SK-N-SH (cell line): ENCODE measurements around the gene EIF4E1B. TPM values are rescaled to one million over a fixed set of nuclear protein-coding genes. Genes with fewer than 3 reads are reported as not detected.
A peak's percentile ranks its signal among the peaks of the same experiment; 100 is the strongest.

ENCODE experiments used
- CTCF ChIA-PET: fragments of 300-600, 350-600 bp; formaldehyde crosslinking; extraction: SDS; loops from one replicate; lab custom pipeline; 2021; lab: Yijun Ruan, JAX
- POLR2A ChIA-PET: fragments of 350-600 bp; sonication (Branson Sonifier 250); formaldehyde crosslinking; extraction: SDS; loops from one replicate; lab custom pipeline; 2020; ENCODE audit warnings: antibody characterized with exemption, inconsistent platforms; lab: Yijun Ruan, JAX
- DNase-seq: peaks from one replicate; pipeline ENCODE4 v3.0.0; 2012
- H2AFZ ChIP-seq: fragments of 200-600 bp; sonication (generic); 2 replicates; pipeline ENCODE4 v1.8.1; 2016; ENCODE audit warnings: antibody characterized with exemption, mild to moderate bottlenecking, low read depth
- H3F3A ChIP-seq: fragments of 200-600 bp; sonication (generic); replicated peaks from 2 replicates; pipeline ENCODE3; 2016; ENCODE audit warnings: antibody characterized with exemption, mild to moderate bottlenecking; ENCODE audit not compliant: insufficient read depth
- H3K27ac ChIP-seq, 2 experiments: fragments of 200-500 bp in 1 of 2; fragments of 200-600 bp in 1 of 2; sonication (Bioruptor generic) in 1 of 2; sonication (generic), shearing (Covaris generic) in 1 of 2; 2 replicates each; pipeline versions ENCODE4 v1.5.1 to v1.6.1; 2014 to 2016; ENCODE audit warnings: low read depth in 2 of 2, inconsistent platforms in 1 of 2, low read length in 1 of 2, mild to moderate bottlenecking in 1 of 2, mixed read lengths in 1 of 2
- H3K27me3 ChIP-seq: fragments of 200-600 bp; sonication (generic), shearing (Covaris generic); 2 replicates; pipeline ENCODE4 v1.6.1; 2016; ENCODE audit warnings: mixed run types; ENCODE audit not compliant: insufficient read depth
- H3K36me3 ChIP-seq, 2 experiments: fragments of 200-500 bp in 1 of 2; fragments of 200-600 bp in 1 of 2; sonication (Bioruptor generic) in 1 of 2; sonication (generic) in 1 of 2; replicated peaks in 1 of 2; 2 replicates each; pipeline versions ENCODE3 to v1.5.1; 2014 to 2016; ENCODE audit warnings: low read length in 1 of 2, mild to moderate bottlenecking in 1 of 2; ENCODE audit not compliant: insufficient read depth in 2 of 2, control insufficient read depth in 1 of 2
- H3K4me1 ChIP-seq, 2 experiments: fragments of 200-500 bp in 1 of 2; fragments of 200-600 bp in 1 of 2; sonication (Bioruptor generic) in 1 of 2; sonication (generic), shearing (Covaris generic) in 1 of 2; 2 replicates each; pipeline versions ENCODE4 v1.5.1 to v1.6.1; 2014 to 2016; ENCODE audit warnings: low read depth in 1 of 2, low read length in 1 of 2, mixed run types in 1 of 2; ENCODE audit not compliant: insufficient read depth in 2 of 2, control insufficient read depth in 1 of 2
- H3K4me2 ChIP-seq: fragments of 200-600 bp; sonication (generic), shearing (Covaris generic); 2 replicates; pipeline ENCODE4 v1.6.1; 2017; ENCODE audit warnings: mixed run types
- H3K4me3 ChIP-seq, 2 experiments: fragments of 200-500 bp in 1 of 2; fragments of 200-600 bp in 1 of 2; sonication (Bioruptor generic) in 1 of 2; sonication (generic), shearing (Covaris generic) in 1 of 2; 2 replicates each; pipeline versions ENCODE4 v1.5.1 to v1.8.1; 2014 to 2016; ENCODE audit warnings: low read depth in 2 of 2, inconsistent platforms in 1 of 2, low read length in 1 of 2, mild to moderate bottlenecking in 1 of 2, mixed read lengths in 1 of 2, moderate library complexity in 1 of 2
- H3K79me2 ChIP-seq: fragments of 200-600 bp; sonication (generic); 2 replicates; pipeline ENCODE4 v1.8.1; 2017; ENCODE audit warnings: mild to moderate bottlenecking; ENCODE audit not compliant: insufficient read depth
- H3K9ac ChIP-seq: fragments of 200-600 bp; sonication (generic); 2 replicates; pipeline ENCODE4 v1.6.1; 2017; ENCODE audit warnings: mixed run types
- H3K9me2 ChIP-seq: fragments of 200-600 bp; sonication (generic); 2 replicates; pipeline ENCODE4 v1.6.1; 2017; ENCODE audit warnings: mixed run types
- H3K9me3 ChIP-seq: fragments of 200-600 bp; sonication (generic); 2 replicates; pipeline ENCODE4 v1.6.1; 2017; ENCODE audit warnings: mixed run types, mild to moderate bottlenecking, moderate library complexity
- H4K20me1 ChIP-seq: fragments of 200-600 bp; sonication (generic); 2 replicates; pipeline ENCODE4 v1.6.1; 2017; ENCODE audit warnings: mild to moderate bottlenecking, mixed run types; ENCODE audit not compliant: insufficient read depth
- EP300 ChIP-seq, 2 experiments: IDR thresholded peaks; 2 replicates each; pipeline versions ENCODE4 v1.4.0 to v1.6.1; 2012; ENCODE audit warnings: borderline replicate concordance in 1 of 2, low read depth in 1 of 2, low read length in 1 of 2
- NFIC ChIP-seq: IDR thresholded peaks from 2 replicates; pipeline ENCODE4 v1.4.0; 2012; ENCODE audit warnings: borderline replicate concordance
- TAF1 ChIP-seq: IDR thresholded peaks from 2 replicates; pipeline ENCODE4 v1.6.1; 2012; ENCODE audit warnings: low read depth, mild to moderate bottlenecking, low read length, moderate library complexity, borderline replicate concordance
- WGBS: methylation state at CpG from one replicate; pipeline ENCODE4 v1.1.6; 2017; ENCODE audit warnings: low lambda C conversion rate; 5-methylcytosine and 5-hydroxymethylcytosine counted together
- polyA plus RNA-seq, 3 experiments: library from polyadenylated mRNA; depleted of rRNA; stranded (reverse); fragments of >200 nt; gene quantifications; 2 replicates each; pipeline ENCODE4 v1.2.3, GENCODE V29; 2012
- TF ChIP-seq, protein P1 (sequence below): IDR thresholded peaks from 2 replicates; pipeline ENCODE4 v1.4.0; 2012; ENCODE audit warnings: low read depth, borderline replicate concordance
- TF ChIP-seq, protein P2 (sequence below): fragments of 200-600 bp; sonication (generic); IDR thresholded peaks from 2 replicates; pipeline ENCODE4 v1.6.1; 2017; ENCODE audit warnings: antibody characterized with exemption, mild to moderate bottlenecking, moderate library complexity

Gene EIF4E1B
- polyA plus RNA-seq, 1 of the 3 experiments (the other 2 are of a cell fraction): not detected

DNA sequence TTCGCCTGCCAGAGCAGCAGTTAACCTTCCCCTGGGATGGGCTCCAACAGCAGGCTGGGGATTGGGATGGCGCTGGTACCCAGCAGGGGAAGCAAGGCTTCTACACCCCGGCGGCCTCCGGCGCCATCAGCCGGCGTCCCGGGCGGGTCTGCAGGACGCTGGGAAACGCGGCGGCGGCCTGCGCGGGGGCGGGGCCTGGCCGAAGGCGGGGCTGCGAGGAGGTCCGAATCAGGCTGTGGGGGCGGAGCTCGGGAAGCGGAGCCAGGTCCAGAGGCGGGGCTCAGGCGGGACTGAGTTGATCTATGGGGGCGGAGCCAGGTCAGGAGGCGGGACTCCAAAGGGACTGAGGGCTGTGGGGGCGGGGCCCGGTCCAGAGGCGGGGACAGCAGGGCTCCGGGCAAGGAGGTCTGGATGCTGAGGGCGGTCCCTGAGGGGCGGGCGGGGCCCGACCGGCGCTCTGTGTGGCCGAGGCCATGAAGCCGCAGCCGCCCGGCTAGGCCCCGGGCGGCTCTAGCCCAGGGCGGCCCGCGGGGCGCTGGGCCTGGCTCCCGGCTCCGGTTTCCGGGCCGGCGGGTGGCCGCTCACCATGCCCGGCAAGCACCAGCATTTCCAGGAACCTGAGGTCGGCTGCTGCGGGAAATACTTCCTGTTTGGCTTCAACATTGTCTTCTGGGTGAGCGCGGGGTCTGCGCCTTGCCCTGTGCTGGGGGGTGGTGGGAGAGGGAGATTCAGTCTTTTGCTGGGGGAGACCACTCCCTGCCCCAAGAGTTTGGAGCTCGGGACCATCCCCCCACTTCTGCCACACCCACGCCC, 16.8 kb downstream of the EIF4E1B start, which contains the start of gene TSPAN17 (continued):
- TF ChIP-seq, protein P1, sequence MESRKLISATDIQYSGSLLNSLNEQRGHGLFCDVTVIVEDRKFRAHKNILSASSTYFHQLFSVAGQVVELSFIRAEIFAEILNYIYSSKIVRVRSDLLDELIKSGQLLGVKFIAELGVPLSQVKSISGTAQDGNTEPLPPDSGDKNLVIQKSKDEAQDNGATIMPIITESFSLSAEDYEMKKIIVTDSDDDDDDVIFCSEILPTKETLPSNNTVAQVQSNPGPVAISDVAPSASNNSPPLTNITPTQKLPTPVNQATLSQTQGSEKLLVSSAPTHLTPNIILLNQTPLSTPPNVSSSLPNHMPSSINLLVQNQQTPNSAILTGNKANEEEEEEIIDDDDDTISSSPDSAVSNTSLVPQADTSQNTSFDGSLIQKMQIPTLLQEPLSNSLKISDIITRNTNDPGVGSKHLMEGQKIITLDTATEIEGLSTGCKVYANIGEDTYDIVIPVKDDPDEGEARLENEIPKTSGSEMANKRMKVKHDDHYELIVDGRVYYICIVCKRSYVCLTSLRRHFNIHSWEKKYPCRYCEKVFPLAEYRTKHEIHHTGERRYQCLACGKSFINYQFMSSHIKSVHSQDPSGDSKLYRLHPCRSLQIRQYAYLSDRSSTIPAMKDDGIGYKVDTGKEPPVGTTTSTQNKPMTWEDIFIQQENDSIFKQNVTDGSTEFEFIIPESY: no peak

GRCh38 chr5:176647843-176648473, 17.5 kb downstream of the EIF4E1B start:
- Histone ChIP-seq H3K27ac (peak overlapping the region; percentile 52 to 77; a peak in 2 of 4 replicates), H4K20me1 (peaks cover 26% of the 10 kb centered on the region; the same call in 1 of the 2 replicates), H3K4me1 (peaks cover 4 to 46% of the 10 kb centered on the region in 2 experiments; a peak in 2 of 4 replicates), H3F3A (no peaks in the 10 kb centered on the region), H3K9me2 (no peaks in the 10 kb centered on the region), H3K9me3 (no peaks in the 10 kb centered on the region), H3K9ac (peak overlapping the region; percentile 98), H3K36me3 (peaks cover 0 to 5% of the 10 kb centered on the region in 2 experiments), H3K4me3 (peak overlapping the region; percentile 89 to 94), H2AFZ (peak overlapping the region; percentile 96), H3K4me2 (peak overlapping the region; percentile 99), H3K27me3 (no peaks in the 10 kb centered on the region), H3K79me2 (peaks cover 46% of the 10 kb centered on the region)
- peak; percentile 82 for DNase-seq
- ChIA-PET POLR2A (interaction anchor here (1.5 to 1.9 kb wide), 3 partner anchors 13 to 26 kb away, joined by 6 read pairs; partner anchors contain the start of genes EIF4E1B and SNCB), CTCF (interaction anchor here (0.6 to 5.8 kb wide), 9 partner anchors 10 to 464 kb away, joined by 3 to 38 read pairs (median 7); partner anchors contain the start of genes CLTB, EIF4E1B and SNCB)
- WGBS: 15% methylated on average over 16 of the region's 20 CpGs
- TF ChIP-seq EP300 (IDR thresholded peaks at IDR 0.05; ENCODE audit: borderline replicate concordance in 1 of 2, low read depth in 1 of 2, low read length in 1 of 2) (no peak), NFIC (0 out of 2 replicates have a peak, but pooled peaks have one; percentile 37), TAF1 (no peak)
- TF ChIP-seq, protein P2, sequence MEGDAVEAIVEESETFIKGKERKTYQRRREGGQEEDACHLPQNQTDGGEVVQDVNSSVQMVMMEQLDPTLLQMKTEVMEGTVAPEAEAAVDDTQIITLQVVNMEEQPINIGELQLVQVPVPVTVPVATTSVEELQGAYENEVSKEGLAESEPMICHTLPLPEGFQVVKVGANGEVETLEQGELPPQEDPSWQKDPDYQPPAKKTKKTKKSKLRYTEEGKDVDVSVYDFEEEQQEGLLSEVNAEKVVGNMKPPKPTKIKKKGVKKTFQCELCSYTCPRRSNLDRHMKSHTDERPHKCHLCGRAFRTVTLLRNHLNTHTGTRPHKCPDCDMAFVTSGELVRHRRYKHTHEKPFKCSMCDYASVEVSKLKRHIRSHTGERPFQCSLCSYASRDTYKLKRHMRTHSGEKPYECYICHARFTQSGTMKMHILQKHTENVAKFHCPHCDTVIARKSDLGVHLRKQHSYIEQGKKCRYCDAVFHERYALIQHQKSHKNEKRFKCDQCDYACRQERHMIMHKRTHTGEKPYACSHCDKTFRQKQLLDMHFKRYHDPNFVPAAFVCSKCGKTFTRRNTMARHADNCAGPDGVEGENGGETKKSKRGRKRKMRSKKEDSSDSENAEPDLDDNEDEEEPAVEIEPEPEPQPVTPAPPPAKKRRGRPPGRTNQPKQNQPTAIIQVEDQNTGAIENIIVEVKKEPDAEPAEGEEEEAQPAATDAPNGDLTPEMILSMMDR: no peak
